ENCODE data around the gene RIT1.

DNA sequence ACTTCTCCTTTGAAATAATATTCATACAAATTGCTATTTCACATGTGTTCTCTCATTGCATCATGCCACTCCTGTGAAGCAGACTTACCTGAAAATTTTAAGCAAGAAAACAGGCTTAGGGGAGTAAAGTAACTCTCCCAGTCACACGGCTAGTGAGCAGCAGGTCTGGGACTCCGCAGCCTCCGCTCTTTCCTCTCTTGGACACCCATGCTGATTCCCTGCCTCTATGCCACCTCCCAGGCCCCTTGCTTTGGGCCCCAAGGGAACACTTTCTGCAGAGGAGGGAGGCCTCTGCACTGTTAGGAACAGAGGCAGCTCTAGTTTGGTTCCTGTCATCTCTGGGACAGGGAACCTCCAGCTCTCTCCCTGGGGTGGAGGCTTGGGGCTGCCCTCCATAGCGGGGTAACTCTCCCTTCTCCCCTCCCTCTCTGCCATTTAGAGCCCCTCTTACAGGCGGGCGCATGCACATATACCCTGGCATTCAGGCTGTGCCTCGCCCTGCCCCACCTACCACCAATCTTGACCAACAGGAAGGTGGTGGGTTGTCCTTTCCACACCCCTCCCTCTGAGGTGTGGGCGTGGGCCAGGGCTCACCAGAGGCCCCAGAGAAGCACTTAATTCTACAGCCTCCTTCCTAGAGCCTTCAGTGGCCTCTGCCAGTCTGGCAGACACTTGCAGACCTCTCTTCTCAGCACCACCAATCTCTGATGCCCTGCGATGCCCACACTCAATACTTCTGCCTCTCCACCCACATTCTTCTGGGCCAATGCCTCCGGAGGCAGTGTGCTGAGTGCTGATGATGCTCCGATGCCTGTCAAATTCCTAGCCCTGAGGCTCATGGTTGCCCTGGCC lies 30.1 kb upstream of the RIT1 start, which contains the start of gene RXFP4:
- TF ChIP-seq, protein P1, sequence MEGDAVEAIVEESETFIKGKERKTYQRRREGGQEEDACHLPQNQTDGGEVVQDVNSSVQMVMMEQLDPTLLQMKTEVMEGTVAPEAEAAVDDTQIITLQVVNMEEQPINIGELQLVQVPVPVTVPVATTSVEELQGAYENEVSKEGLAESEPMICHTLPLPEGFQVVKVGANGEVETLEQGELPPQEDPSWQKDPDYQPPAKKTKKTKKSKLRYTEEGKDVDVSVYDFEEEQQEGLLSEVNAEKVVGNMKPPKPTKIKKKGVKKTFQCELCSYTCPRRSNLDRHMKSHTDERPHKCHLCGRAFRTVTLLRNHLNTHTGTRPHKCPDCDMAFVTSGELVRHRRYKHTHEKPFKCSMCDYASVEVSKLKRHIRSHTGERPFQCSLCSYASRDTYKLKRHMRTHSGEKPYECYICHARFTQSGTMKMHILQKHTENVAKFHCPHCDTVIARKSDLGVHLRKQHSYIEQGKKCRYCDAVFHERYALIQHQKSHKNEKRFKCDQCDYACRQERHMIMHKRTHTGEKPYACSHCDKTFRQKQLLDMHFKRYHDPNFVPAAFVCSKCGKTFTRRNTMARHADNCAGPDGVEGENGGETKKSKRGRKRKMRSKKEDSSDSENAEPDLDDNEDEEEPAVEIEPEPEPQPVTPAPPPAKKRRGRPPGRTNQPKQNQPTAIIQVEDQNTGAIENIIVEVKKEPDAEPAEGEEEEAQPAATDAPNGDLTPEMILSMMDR (IDR thresholded peaks at IDR 0.05): no peak
- TF ChIP-seq POLR2A (IDR thresholded peaks at IDR 0.05): peak; percentile 30 to 77

Measured in Peyer's patch (tissue), 4 donors.